ENCODE measurements around the gene CMPK2. TPM values are rescaled to one million over a fixed set of nuclear protein-coding genes. Genes with fewer than 3 reads are reported as not detected.

CMPK2 gene
- total and polyA plus RNA-seq, 3 experiments from 2014 or later = 0.62 to 10.9 (median 1.1) TPM

GRCh38 chr2:6854416-6854815, 11.3 kb downstream of the CMPK2 start:
- H3K36me3 Mint-ChIP-seq = peaks cover 35 to 75% (median 63%) of the 10 kb centered on the region in 3 donors
- ChIA-PET POLR2A (no interaction called here), CTCF (no interaction called here)
- Histone ChIP-seq H3K4me3 (ENCODE audit: low read length) (no peak overlapping the region), H3K27me3 (ENCODE audit: insufficient read depth, low read length, poor library complexity, severe bottlenecking) (no peaks in the 10 kb centered on the region), H3K4me1 (ENCODE audit: insufficient read depth, low read length) (no peaks in the 10 kb centered on the region), H3K9me3 (ENCODE audit: low read length) (no peaks in the 10 kb centered on the region), H3K27ac (ENCODE audit: low read depth, low read length) (no peak overlapping the region), H3K36me3 (ENCODE audit: insufficient read depth, low read length) (peaks cover 15% of the 10 kb centered on the region)
- no peak for DNase-seq
- H3K27ac Mint-ChIP-seq = no peak overlapping the region
- H3K9me3 Mint-ChIP-seq = peaks cover 8 to 37% (median 14%) of the 10 kb centered on the region in 5 donors
- no peaks in the 10 kb centered on the region for H3K27me3 Mint-ChIP-seq
- no peak overlapping the region for H3K4me3 Mint-ChIP-seq
- peaks cover 0 to 7% (median 0%) of the 10 kb centered on the region in 3 donors for H3K4me1 Mint-ChIP-seq

- Mint-ChIP-seq H3K9me3 (peaks cover 11 to 45% (median 24%) of the 10 kb centered on the region in 5 donors), H3K36me3 (peaks cover 33 to 74% (median 66%) of the 10 kb centered on the region in 3 donors), H3K27ac (peak overlapping the region in 1 of 8 donors; percentile 39), H3K4me1 (peaks cover 0 to 7% (median 4%) of the 10 kb centered on the region in 3 donors), H3K27me3 (no peaks in the 10 kb centered on the region), H3K4me3 (no peak overlapping the region)
- no peak overlapping the region for H3K4me3 ChIP-seq (ENCODE audit: low read length)
- H3K4me1 ChIP-seq (ENCODE audit: insufficient read depth, low read length) = no peaks in the 10 kb centered on the region
- H3K27me3 ChIP-seq (ENCODE audit: insufficient read depth, low read length, poor library complexity, severe bottlenecking) = no peaks in the 10 kb centered on the region
- no peak overlapping the region for H3K27ac ChIP-seq (ENCODE audit: low read depth, low read length)
- peaks cover 3% of the 10 kb centered on the region for H3K9me3 ChIP-seq (ENCODE audit: low read length)
- ChIA-PET POLR2A (no interaction called here), CTCF (no interaction called here)
- no peak for DNase-seq
- H3K36me3 ChIP-seq (ENCODE audit: insufficient read depth, low read length) = peaks cover 15% of the 10 kb centered on the region
Measured at GRCh38 chr2:6852195-6852594, 13.5 kb downstream of the CMPK2 start.

GRCh38 chr2:6846967-6847681, 18.6 kb downstream of the CMPK2 start:
- H3K9me3 ChIP-seq (ENCODE audit: low read length) = peaks cover 45% of the 10 kb centered on the region
- H3K36me3 ChIP-seq (ENCODE audit: insufficient read depth, low read length) = peaks cover 15% of the 10 kb centered on the region
- POLR2A ChIA-PET = no interaction called here
- no peaks in the 10 kb centered on the region for H3K4me1 ChIP-seq (ENCODE audit: insufficient read depth, low read length)
- Mint-ChIP-seq H3K4me1 (peaks cover 0 to 4% (median under 1%) of the 10 kb centered on the region in 3 donors), H3K9me3 (peaks cover 51 to 88% (median 74%) of the 10 kb centered on the region in 5 donors), H3K4me3 (no peak overlapping the region), H3K27ac (no peak overlapping the region), H3K36me3 (peaks cover 33 to 84% (median 65%) of the 10 kb centered on the region in 3 donors), H3K27me3 (no peaks in the 10 kb centered on the region)
- no peak for DNase-seq
- no peak overlapping the region for H3K27ac ChIP-seq (ENCODE audit: low read depth, low read length)
- H3K4me3 ChIP-seq (ENCODE audit: low read length) = no peak overlapping the region
- CTCF ChIA-PET = no interaction called here
- H3K27me3 ChIP-seq (ENCODE audit: insufficient read depth, low read length, poor library complexity, severe bottlenecking) = no peaks in the 10 kb centered on the region

- Mint-ChIP-seq H3K4me1 (peaks cover 0 to 4% (median 0%) of the 10 kb centered on the region in 3 donors), H3K36me3 (peaks cover 33 to 88% (median 63%) of the 10 kb centered on the region in 3 donors), H3K27me3 (no peaks in the 10 kb centered on the region), H3K27ac (no peak overlapping the region), H3K9me3 (peaks cover 57 to 93% (median 80%) of the 10 kb centered on the region in 5 donors), H3K4me3 (no peak overlapping the region)
- DNase-seq = no peak
- H3K4me3 ChIP-seq (ENCODE audit: low read length) = no peak overlapping the region
- H3K27ac ChIP-seq (ENCODE audit: low read depth, low read length) = no peak overlapping the region
- peaks cover 45% of the 10 kb centered on the region for H3K9me3 ChIP-seq (ENCODE audit: low read length)
- ChIA-PET POLR2A (no interaction called here), CTCF (no interaction called here)
- H3K36me3 ChIP-seq (ENCODE audit: insufficient read depth, low read length) = peaks cover 15% of the 10 kb centered on the region
- no peaks in the 10 kb centered on the region for H3K27me3 ChIP-seq (ENCODE audit: insufficient read depth, low read length, poor library complexity, severe bottlenecking)
- no peaks in the 10 kb centered on the region for H3K4me1 ChIP-seq (ENCODE audit: insufficient read depth, low read length)
Measured at GRCh38 chr2:6846540-6846939, 19.2 kb downstream of the CMPK2 start.

- no peak overlapping the region for H3K27ac Mint-ChIP-seq
- H3K9me3 Mint-ChIP-seq = peaks cover 64 to 96% (median 85%) of the 10 kb centered on the region in 5 donors
- Histone ChIP-seq H3K9me3 (ENCODE audit: low read length) (peaks cover 45% of the 10 kb centered on the region), H3K36me3 (ENCODE audit: insufficient read depth, low read length) (peaks cover 14% of the 10 kb centered on the region), H3K27ac (ENCODE audit: low read depth, low read length) (no peak overlapping the region), H3K4me3 (ENCODE audit: low read length) (no peak overlapping the region), H3K4me1 (ENCODE audit: insufficient read depth, low read length) (no peaks in the 10 kb centered on the region), H3K27me3 (ENCODE audit: insufficient read depth, low read length, poor library complexity, severe bottlenecking) (no peaks in the 10 kb centered on the region)
- CTCF ChIA-PET = no interaction called here
- POLR2A ChIA-PET = no interaction called here
- H3K4me1 Mint-ChIP-seq = peaks cover 0 to 4% (median 0%) of the 10 kb centered on the region in 3 donors
- no peak for DNase-seq
- peaks cover 32 to 87% (median 56%) of the 10 kb centered on the region in 3 donors for H3K36me3 Mint-ChIP-seq
- peak overlapping the region in 1 of 7 donors; percentile 65 for H3K4me3 Mint-ChIP-seq
- no peaks in the 10 kb centered on the region for H3K27me3 Mint-ChIP-seq
Measured at GRCh38 chr2:6845903-6846302, 19.8 kb downstream of the CMPK2 start.

- Mint-ChIP-seq H3K36me3 (peaks cover 27 to 85% (median 52%) of the 10 kb centered on the region in 3 donors), H3K27me3 (no peaks in the 10 kb centered on the region), H3K27ac (no peak overlapping the region), H3K9me3 (peaks cover 65 to 97% (median 87%) of the 10 kb centered on the region in 5 donors), H3K4me1 (peaks cover 0 to 4% (median 0%) of the 10 kb centered on the region in 3 donors), H3K4me3 (no peak overlapping the region)
- H3K27ac ChIP-seq (ENCODE audit: low read depth, low read length) = no peak overlapping the region
- POLR2A ChIA-PET = no interaction called here
- H3K9me3 ChIP-seq (ENCODE audit: low read length) = peaks cover 45% of the 10 kb centered on the region
- H3K36me3 ChIP-seq (ENCODE audit: insufficient read depth, low read length) = peaks cover 8% of the 10 kb centered on the region
- CTCF ChIA-PET = no interaction called here
- H3K4me3 ChIP-seq (ENCODE audit: low read length) = no peak overlapping the region
- H3K27me3 ChIP-seq (ENCODE audit: insufficient read depth, low read length, poor library complexity, severe bottlenecking) = no peaks in the 10 kb centered on the region
- H3K4me1 ChIP-seq (ENCODE audit: insufficient read depth, low read length) = no peaks in the 10 kb centered on the region
- no peak for DNase-seq
Measured at GRCh38 chr2:6845312-6845711, 20.4 kb downstream of the CMPK2 start.

GRCh38 chr2:6841537-6842287, 24.0 kb downstream of the CMPK2 start:
- CTCF ChIA-PET = no interaction called here
- H3K27ac Mint-ChIP-seq = peak overlapping the region in 1 of 8 donors; percentile 5
- H3K27me3 ChIP-seq (ENCODE audit: insufficient read depth, low read length, poor library complexity, severe bottlenecking) = no peaks in the 10 kb centered on the region
- H3K4me1 Mint-ChIP-seq = no peaks in the 10 kb centered on the region
- no peaks in the 10 kb centered on the region for H3K27me3 Mint-ChIP-seq
- H3K4me3 Mint-ChIP-seq = no peak overlapping the region
- POLR2A ChIA-PET = no interaction called here
- no peak for DNase-seq
- peaks cover 37% of the 10 kb centered on the region for H3K9me3 ChIP-seq (ENCODE audit: low read length)
- H3K4me1 ChIP-seq (ENCODE audit: insufficient read depth, low read length) = no peaks in the 10 kb centered on the region
- H3K9me3 Mint-ChIP-seq = peaks cover 56 to 75% (median 64%) of the 10 kb centered on the region in 5 donors
- H3K4me3 ChIP-seq (ENCODE audit: low read length) = no peak overlapping the region
- no peak overlapping the region for H3K27ac ChIP-seq (ENCODE audit: low read depth, low read length)
- H3K36me3 ChIP-seq (ENCODE audit: insufficient read depth, low read length) = no peaks in the 10 kb centered on the region
- peaks cover 10 to 79% (median 28%) of the 10 kb centered on the region in 3 donors for H3K36me3 Mint-ChIP-seq

GRCh38 chr2:6838673-6839319, 26.9 kb downstream of the CMPK2 start:
- ChIA-PET CTCF (no interaction called here), POLR2A (no interaction called here)
- Mint-ChIP-seq H3K27ac (no peak overlapping the region), H3K4me3 (no peak overlapping the region), H3K36me3 (peaks cover 3 to 63% (median 11%) of the 10 kb centered on the region in 3 donors), H3K9me3 (peaks cover 32 to 53% (median 39%) of the 10 kb centered on the region in 5 donors), H3K4me1 (no peaks in the 10 kb centered on the region), H3K27me3 (no peaks in the 10 kb centered on the region)
- Histone ChIP-seq H3K4me3 (ENCODE audit: low read length) (no peak overlapping the region), H3K4me1 (ENCODE audit: insufficient read depth, low read length) (no peaks in the 10 kb centered on the region), H3K9me3 (ENCODE audit: low read length) (peaks cover 8% of the 10 kb centered on the region), H3K27me3 (ENCODE audit: insufficient read depth, low read length, poor library complexity, severe bottlenecking) (no peaks in the 10 kb centered on the region), H3K36me3 (ENCODE audit: insufficient read depth, low read length) (no peaks in the 10 kb centered on the region), H3K27ac (ENCODE audit: low read depth, low read length) (no peak overlapping the region)
- no peak for DNase-seq
